CD4-positive, CD25-positive, alpha-beta regulatory T cell (primary cell): Measurements from ENCODE around the gene SRGAP1. TPM values are rescaled to one million over a fixed set of nuclear protein-coding genes. Genes with fewer than 3 reads are reported as not detected.

Experiments
- ATAC-seq, 2 donors: fragments of 150-1000 bp; cut with Tn5 transposase; one replicate each; pipeline ENCODE4 v1.10.0; 2021; ENCODE audit warnings: low read depth in 2 of 2, moderate number of reproducible peaks in 2 of 2, moderate library complexity in 1 of 2
- DNase-seq, 3 donors: peaks; one replicate each; pipeline versions ENCODE4 v3.0.0 to v3.0.0-alpha.2; 2012 to 2022; ENCODE audit warnings: mixed read lengths in 1 of 3
- H3K27ac ChIP-seq: one replicate; pipeline ENCODE4 v1.7.0; 2013; ENCODE audit warnings: mild to moderate bottlenecking, low read length; ENCODE audit not compliant: insufficient read depth, poor library complexity, severe bottlenecking
- H3K27me3 ChIP-seq: one replicate; pipeline ENCODE4 v1.7.0; 2013; ENCODE audit warnings: low read length; ENCODE audit not compliant: control insufficient read depth, insufficient read depth
- H3K36me3 ChIP-seq: one replicate; pipeline ENCODE4 v1.7.0; 2013; ENCODE audit warnings: mild to moderate bottlenecking, low read length, moderate library complexity; ENCODE audit not compliant: control insufficient read depth, insufficient read depth
- H3K4me1 ChIP-seq: 2 replicates; pipeline ENCODE4 v1.7.0; 2013; ENCODE audit warnings: mild to moderate bottlenecking, low read length; ENCODE audit not compliant: insufficient read depth, control insufficient read depth, poor library complexity, severe bottlenecking
- H3K4me3 ChIP-seq: one replicate; pipeline ENCODE4 v1.7.0; 2013; ENCODE audit warnings: low read depth, mild to moderate bottlenecking, low read length, moderate library complexity
- H3K9me3 ChIP-seq, 2 experiments: 1 replicate in 1 of 2; 2 replicates in 1 of 2; pipeline ENCODE4 v1.7.0; 2013; ENCODE audit warnings: low read length in 2 of 2, mild to moderate bottlenecking in 1 of 2, moderate library complexity in 1 of 2; ENCODE audit not compliant: control insufficient read depth in 2 of 2
- H3K27ac Mint-ChIP-seq, 3 donors: one replicate each; pipeline ENCODE4 v1.8.0; 2020 to 2022; ENCODE audit warnings: mild to moderate bottlenecking in 3 of 3, mixed read lengths in 3 of 3, moderate library complexity in 2 of 3
- H3K27me3 Mint-ChIP-seq: one replicate; pipeline ENCODE4 v1.8.0; 2022; ENCODE audit warnings: mild to moderate bottlenecking, mixed read lengths
- H3K36me3 Mint-ChIP-seq: one replicate; pipeline ENCODE4 v1.8.0; 2020; ENCODE audit warnings: mixed read lengths
- H3K4me1 Mint-ChIP-seq, 4 donors: one replicate each; pipeline ENCODE4 v1.8.0; 2020 to 2022; ENCODE audit warnings: mixed read lengths in 4 of 4, mild to moderate bottlenecking in 1 of 4
- H3K4me3 Mint-ChIP-seq, 4 donors: one replicate each; pipeline ENCODE4 v1.8.0; 2020 to 2022; ENCODE audit warnings: mild to moderate bottlenecking in 4 of 4, mixed read lengths in 4 of 4, moderate library complexity in 3 of 4
- H3K9me3 Mint-ChIP-seq, 7 donors: one replicate each; pipeline ENCODE4 v1.8.0; 2020 to 2022; ENCODE audit warnings: mixed read lengths in 7 of 7, mild to moderate bottlenecking in 3 of 7, moderate library complexity in 2 of 7
- polyA plus RNA-seq, 4 donors: library from polyadenylated mRNA; unstranded; fragments of 300-500 nt; fragmentation: Illumina TruSeq; gene quantifications; one replicate each; pipeline ENCODE4 v1.2.3, GENCODE V29; 2021
- total RNA-seq: library from RNA; stranded (reverse); gene quantifications from one replicate; pipeline ENCODE4 v1.2.3, GENCODE V29; 2022

SRGAP1 gene
- total and polyA plus RNA-seq, 5 donors from 2014 or later: 0.01 to 0.07 (median 0.02) TPM; not detected in 1

- ATAC-seq (no peak), DNase-seq (no peak)
- Mint-ChIP-seq H3K27ac (no peak overlapping the region), H3K36me3 (no peaks in the 10 kb centered on the region), H3K9me3 (no peaks in the 10 kb centered on the region), H3K27me3 (peaks cover 12% of the 10 kb centered on the region), H3K4me3 (no peak overlapping the region), H3K4me1 (peaks cover 0 to 3% (median 0%) of the 10 kb centered on the region in 4 donors)
- H3K36me3 ChIP-seq: no peaks in the 10 kb centered on the region
- H3K4me3 ChIP-seq: no peak overlapping the region
- no peaks in the 10 kb centered on the region for H3K4me1 ChIP-seq
- no peaks in the 10 kb centered on the region for H3K9me3 ChIP-seq
- no peak overlapping the region for H3K27ac ChIP-seq
- no peaks in the 10 kb centered on the region for H3K27me3 ChIP-seq
Measured at GRCh38 chr12:63862969-63863230, 18.4 kb downstream of the SRGAP1 start.

GRCh38 chr12:63863658-63864453 is 19.4 kb downstream of the SRGAP1 start:
- H3K4me3 ChIP-seq: no peak overlapping the region
- H3K9me3 ChIP-seq: no peaks in the 10 kb centered on the region
- ATAC-seq (no peak), DNase-seq (no peak)
- Mint-ChIP-seq H3K9me3 (no peaks in the 10 kb centered on the region), H3K36me3 (no peaks in the 10 kb centered on the region), H3K4me3 (no peak overlapping the region), H3K27me3 (peaks cover 18% of the 10 kb centered on the region), H3K4me1 (peaks cover 0 to 3% (median 0%) of the 10 kb centered on the region in 4 donors), H3K27ac (no peak overlapping the region)
- no peaks in the 10 kb centered on the region for H3K27me3 ChIP-seq
- no peak overlapping the region for H3K27ac ChIP-seq
- no peaks in the 10 kb centered on the region for H3K4me1 ChIP-seq
- no peaks in the 10 kb centered on the region for H3K36me3 ChIP-seq

- no peaks in the 10 kb centered on the region for H3K27me3 ChIP-seq
- no peaks in the 10 kb centered on the region for H3K9me3 ChIP-seq
- H3K36me3 ChIP-seq: no peaks in the 10 kb centered on the region
- Mint-ChIP-seq H3K4me1 (peaks cover 0 to 3% (median 0%) of the 10 kb centered on the region in 4 donors), H3K27me3 (peaks cover 18% of the 10 kb centered on the region), H3K27ac (no peak overlapping the region), H3K4me3 (no peak overlapping the region), H3K36me3 (no peaks in the 10 kb centered on the region), H3K9me3 (no peaks in the 10 kb centered on the region)
- H3K4me3 ChIP-seq: no peak overlapping the region
- ATAC-seq (no peak), DNase-seq (no peak)
- no peaks in the 10 kb centered on the region for H3K4me1 ChIP-seq
- H3K27ac ChIP-seq: no peak overlapping the region
Measured at GRCh38 chr12:63864454-63864706, 19.9 kb downstream of the SRGAP1 start.

GRCh38 chr12:63865448-63865847 is 20.9 kb downstream of the SRGAP1 start:
- H3K9me3 Mint-ChIP-seq: no peaks in the 10 kb centered on the region
- no peak for DNase-seq
- no peak overlapping the region for H3K27ac ChIP-seq
- H3K36me3 ChIP-seq: no peaks in the 10 kb centered on the region
- H3K4me3 Mint-ChIP-seq: no peak overlapping the region
- H3K9me3 ChIP-seq: no peaks in the 10 kb centered on the region
- H3K36me3 Mint-ChIP-seq: no peaks in the 10 kb centered on the region
- H3K4me1 Mint-ChIP-seq: peaks cover 0 to 3% (median 0%) of the 10 kb centered on the region in 4 donors
- H3K27ac Mint-ChIP-seq: no peak overlapping the region
- H3K27me3 ChIP-seq: no peaks in the 10 kb centered on the region
- no peak overlapping the region for H3K4me3 ChIP-seq
- peaks cover 24% of the 10 kb centered on the region for H3K27me3 Mint-ChIP-seq
- ATAC-seq: no peak
- no peaks in the 10 kb centered on the region for H3K4me1 ChIP-seq

- no peak for ATAC-seq
- H3K4me3 ChIP-seq: no peak overlapping the region
- H3K27me3 ChIP-seq: no peaks in the 10 kb centered on the region
- Mint-ChIP-seq H3K36me3 (no peaks in the 10 kb centered on the region), H3K27ac (no peak overlapping the region), H3K4me3 (no peak overlapping the region), H3K27me3 (peaks cover 24% of the 10 kb centered on the region), H3K4me1 (peaks cover 0 to 3% (median 0%) of the 10 kb centered on the region in 4 donors), H3K9me3 (no peaks in the 10 kb centered on the region)
- H3K36me3 ChIP-seq: no peaks in the 10 kb centered on the region
- DNase-seq: no peak
- H3K27ac ChIP-seq: no peak overlapping the region
- H3K4me1 ChIP-seq: no peaks in the 10 kb centered on the region
- H3K9me3 ChIP-seq: no peaks in the 10 kb centered on the region
Measured at GRCh38 chr12:63867053-63867452, 22.6 kb downstream of the SRGAP1 start.

GRCh38 chr12:63869656-63870055 is 25.2 kb downstream of the SRGAP1 start:
- Histone ChIP-seq H3K27ac (no peak overlapping the region), H3K36me3 (no peaks in the 10 kb centered on the region), H3K4me1 (no peaks in the 10 kb centered on the region), H3K4me3 (no peak overlapping the region), H3K27me3 (no peaks in the 10 kb centered on the region), H3K9me3 (no peaks in the 10 kb centered on the region)
- no peaks in the 10 kb centered on the region for H3K36me3 Mint-ChIP-seq
- H3K27ac Mint-ChIP-seq: no peak overlapping the region
- no peaks in the 10 kb centered on the region for H3K9me3 Mint-ChIP-seq
- ATAC-seq (no peak), DNase-seq (no peak)
- H3K4me1 Mint-ChIP-seq: peaks cover 0 to 3% (median 0%) of the 10 kb centered on the region in 4 donors
- peaks cover 16% of the 10 kb centered on the region for H3K27me3 Mint-ChIP-seq
- H3K4me3 Mint-ChIP-seq: no peak overlapping the region

- Mint-ChIP-seq H3K9me3 (no peaks in the 10 kb centered on the region), H3K27ac (no peak overlapping the region), H3K4me1 (no peaks in the 10 kb centered on the region), H3K27me3 (peaks cover 12% of the 10 kb centered on the region), H3K4me3 (no peak overlapping the region), H3K36me3 (no peaks in the 10 kb centered on the region)
- no peaks in the 10 kb centered on the region for H3K36me3 ChIP-seq
- H3K9me3 ChIP-seq: no peaks in the 10 kb centered on the region
- no peak overlapping the region for H3K4me3 ChIP-seq
- DNase-seq (no peak), ATAC-seq (no peak)
- H3K27me3 ChIP-seq: no peaks in the 10 kb centered on the region
- no peak overlapping the region for H3K27ac ChIP-seq
- no peaks in the 10 kb centered on the region for H3K4me1 ChIP-seq
Measured at GRCh38 chr12:63870838-63871237, 26.3 kb downstream of the SRGAP1 start.

- H3K9me3 Mint-ChIP-seq: no peaks in the 10 kb centered on the region
- no peaks in the 10 kb centered on the region for H3K9me3 ChIP-seq
- H3K36me3 ChIP-seq: no peaks in the 10 kb centered on the region
- peaks cover 1% of the 10 kb centered on the region for H3K27me3 Mint-ChIP-seq
- DNase-seq (no peak), ATAC-seq (no peak)
- no peaks in the 10 kb centered on the region for H3K27me3 ChIP-seq
- no peak overlapping the region for H3K27ac Mint-ChIP-seq
- no peaks in the 10 kb centered on the region for H3K4me1 Mint-ChIP-seq
- no peak overlapping the region for H3K27ac ChIP-seq
- H3K4me3 ChIP-seq: no peak overlapping the region
- H3K4me1 ChIP-seq: no peaks in the 10 kb centered on the region
- no peak overlapping the region for H3K4me3 Mint-ChIP-seq
- no peaks in the 10 kb centered on the region for H3K36me3 Mint-ChIP-seq
Measured at GRCh38 chr12:63874897-63875480, 30.5 kb downstream of the SRGAP1 start.
